GM20000 (cell line): Measurements from ENCODE around the gene TOR1AIP1.
"Not testable (repeated sequence)": the region's sequence is repeated elsewhere in the genome, so short reads cannot be mapped to it uniquely, and the experiment has no call there.

Source experiments
- DNase-seq: peaks from one replicate; pipeline ENCODE4 v3.0.0; 2012; ENCODE audit warnings: low spot score
- CTCF ChIP-seq: IDR thresholded peaks from 2 replicates; pipeline ENCODE4 v1.5.1; 2012; ENCODE audit warnings: mild to moderate bottlenecking, control low read depth; ENCODE audit errors: extremely low read depth, missing control alignments

TOR1AIP1 gene

GRCh38 chr1:179955731-179956130 is 73.6 kb downstream of the TOR1AIP1 start:
- TF ChIP-seq CTCF = no peak
- DNase-seq = no peak

GRCh38 chr1:179958359-179958758 is 76.3 kb downstream of the TOR1AIP1 start:
- TF ChIP-seq CTCF = no peak
- no peak for DNase-seq

GRCh38 chr1:179962168-179962567 is 80.1 kb downstream of the TOR1AIP1 start:
- not testable (repeated sequence) for DNase-seq

GRCh38 chr1:179966551-179966950 is 84.5 kb downstream of the TOR1AIP1 start:
- DNase-seq = no peak
- TF ChIP-seq CTCF = no peak

GRCh38 chr1:179968284-179968993 is 86.4 kb downstream of the TOR1AIP1 start:
- no peak for TF ChIP-seq CTCF
- no peak for DNase-seq

GRCh38 chr1:179968994-179969919 is 87.2 kb downstream of the TOR1AIP1 start:
- TF ChIP-seq CTCF = no peak
- DNase-seq = no peak
